K562 (cell line): ENCODE results near the gene RNF115. TPM values are rescaled to one million over a fixed set of nuclear protein-coding genes. Genes with fewer than 3 reads are reported as not detected.

Source experiments
- EP400 ChIP-seq: fragments of 450-650 bp; IDR thresholded peaks from 2 replicates; pipeline ENCODE4 v1.6.1; 2017; ENCODE audit warnings: antibody characterized with exemption, mild to moderate bottlenecking, moderate library complexity
- GTF2A2 ChIP-seq: IDR thresholded peaks from 2 replicates; pipeline ENCODE4 v1.6.1; 2016; ENCODE audit warnings: mild to moderate bottlenecking, missing genetic modification characterization, missing compliant biosample characterization
- GTF2F1 ChIP-seq: IDR thresholded peaks from 2 replicates; pipeline ENCODE4 v1.6.1; 2011; ENCODE audit warnings: low read depth, low read length, improper control_type of control experiment
- MED1 ChIP-seq: sonication (generic); formaldehyde crosslinking; IDR thresholded peaks from 2 replicates; pipeline ENCODE4 v1.8.1; 2023; ENCODE audit warnings: missing genetic modification reagents, borderline replicate concordance
- MEF2A ChIP-seq: IDR thresholded peaks from 2 replicates; pipeline ENCODE4 v1.6.1; 2011; ENCODE audit warnings: low read depth, mild to moderate bottlenecking, low read length, moderate library complexity; ENCODE audit not compliant: control insufficient read depth
- PRMT5 ChIP-seq: sonication (generic); formaldehyde crosslinking; IDR thresholded peaks from 2 replicates; pipeline ENCODE4 v1.5.0; 2020; ENCODE audit warnings: missing genetic modification reagents
- SP2 ChIP-seq: IDR thresholded peaks from 2 replicates; pipeline ENCODE4 v1.6.1; 2011; ENCODE audit warnings: mild to moderate bottlenecking, low read depth, low read length, moderate library complexity; ENCODE audit not compliant: poor library complexity, severe bottlenecking; ENCODE audit errors: extremely low read depth
- TAF9B ChIP-seq: fragments of 450-650 bp; IDR thresholded peaks from 2 replicates; pipeline ENCODE4 v1.6.1; 2018; ENCODE audit warnings: mild to moderate bottlenecking; ENCODE audit not compliant: partially characterized antibody
- TCF15 ChIP-seq: fragments of 250-450 bp; sonication (Bioruptor Pico); IDR thresholded peaks from 2 replicates; pipeline ENCODE4 v1.8.0; 2022; ENCODE audit warnings: moderate library complexity, mild to moderate bottlenecking, inconsistent platforms
- TEAD4 ChIP-seq, 2 experiments: sonication (generic) in 1 of 2; formaldehyde crosslinking in 1 of 2; IDR thresholded peaks; 2 replicates each; pipeline versions ENCODE4 v1.6.1 to v1.8.0; 2012 to 2022; ENCODE audit warnings: borderline replicate concordance in 1 of 2, inconsistent platforms in 1 of 2, low read length in 1 of 2, mild to moderate bottlenecking in 1 of 2, missing genetic modification reagents in 1 of 2
- U2AF2 ChIP-seq: fragments of 200-400 bp; formaldehyde crosslinking; optimal IDR thresholded peaks from 2 replicates; pipeline ENCODE3; 2017; ENCODE audit warnings: low read depth, mild to moderate bottlenecking, low read length
- ZBTB43 ChIP-seq: sonication (generic); formaldehyde crosslinking; IDR thresholded peaks from 2 replicates; pipeline ENCODE4 v1.8.0; 2023; ENCODE audit warnings: mild to moderate bottlenecking, missing genetic modification reagents
- ZFPM2 ChIP-seq: fragments of 250-450 bp; sonication (Bioruptor Pico); IDR thresholded peaks from 2 replicates; pipeline ENCODE4 v1.5.1; 2022; ENCODE audit warnings: mild to moderate bottlenecking
- ZNF324 ChIP-seq: fragments of 250-450 bp; sonication (Bioruptor Pico); IDR thresholded peaks from 2 replicates; pipeline ENCODE4 v1.4.0; 2020; ENCODE audit warnings: mild to moderate bottlenecking
- polyA plus RNA-seq, 8 experiments: library from polyadenylated mRNA; depleted of rRNA in 4 of 8; stranded (reverse) in 5 of 8; unstranded in 3 of 8; fragments of >200 nt; fragmentation: Nextera tagmentation in 2 of 8; fragmentation: Illumina TruSeq in 1 of 8; extraction: Ambion mirVana in 2 of 8; extraction: Trizol in 1 of 8; gene quantifications; 2 replicates each; pipeline versions ENCODE4 v1.2.1 to v1.2.3, GENCODE V29; 2011 to 2014; ENCODE audit warnings: inconsistent platforms in 1 of 8, missing spikeins in 1 of 8
- total RNA-seq, 7 experiments: library from RNA; depleted of rRNA in 6 of 7; stranded (reverse); fragments of >200 nt in 6 of 7; fragmentation: Illumina TruSeq in 2 of 7; extraction: Trizol in 2 of 7; gene quantifications; 2 replicates each; pipeline versions ENCODE4 v1.2.1 to v1.2.3, GENCODE V29; 2011 to 2021; ENCODE audit warnings: low replicate concordance in 1 of 7
- TF ChIP-seq, protein P1 (sequence below), 2 experiments: IDR thresholded peaks; 2 replicates each; pipeline ENCODE4 v1.6.1; 2012; ENCODE audit warnings: improper control_type of control experiment in 2 of 2, low read depth in 2 of 2, low read length in 2 of 2, borderline replicate concordance in 1 of 2
- TF ChIP-seq, protein P2 (sequence below): fragments of 450-650 bp; IDR thresholded peaks from 2 replicates; pipeline ENCODE4 v1.6.1; 2014; ENCODE audit warnings: low read depth, mild to moderate bottlenecking, moderate library complexity, borderline replicate concordance
- TF ChIP-seq, protein P3 (sequence below): sonication (generic); formaldehyde crosslinking; IDR thresholded peaks from 2 replicates; pipeline ENCODE4 v1.8.0; 2022; ENCODE audit warnings: missing genetic modification reagents, mild to moderate bottlenecking, moderate library complexity, borderline replicate concordance
- TF ChIP-seq, protein P4 (sequence below): fragments of 250-450 bp; sonication (Bioruptor Pico); IDR thresholded peaks from 2 replicates; pipeline ENCODE4 v1.8.0; 2021; ENCODE audit warnings: borderline replicate concordance, mild to moderate bottlenecking, moderate library complexity; ENCODE audit not compliant: poor library complexity, severe bottlenecking

The RNF115 gene
- total and polyA plus RNA-seq, 9 of the 15 experiments (the other 6 are each of a cell fraction or from before 2014, with no cell fraction given) = 1.9 to 14.3 (median 9.5) TPM

- TF ChIP-seq, protein P1, sequence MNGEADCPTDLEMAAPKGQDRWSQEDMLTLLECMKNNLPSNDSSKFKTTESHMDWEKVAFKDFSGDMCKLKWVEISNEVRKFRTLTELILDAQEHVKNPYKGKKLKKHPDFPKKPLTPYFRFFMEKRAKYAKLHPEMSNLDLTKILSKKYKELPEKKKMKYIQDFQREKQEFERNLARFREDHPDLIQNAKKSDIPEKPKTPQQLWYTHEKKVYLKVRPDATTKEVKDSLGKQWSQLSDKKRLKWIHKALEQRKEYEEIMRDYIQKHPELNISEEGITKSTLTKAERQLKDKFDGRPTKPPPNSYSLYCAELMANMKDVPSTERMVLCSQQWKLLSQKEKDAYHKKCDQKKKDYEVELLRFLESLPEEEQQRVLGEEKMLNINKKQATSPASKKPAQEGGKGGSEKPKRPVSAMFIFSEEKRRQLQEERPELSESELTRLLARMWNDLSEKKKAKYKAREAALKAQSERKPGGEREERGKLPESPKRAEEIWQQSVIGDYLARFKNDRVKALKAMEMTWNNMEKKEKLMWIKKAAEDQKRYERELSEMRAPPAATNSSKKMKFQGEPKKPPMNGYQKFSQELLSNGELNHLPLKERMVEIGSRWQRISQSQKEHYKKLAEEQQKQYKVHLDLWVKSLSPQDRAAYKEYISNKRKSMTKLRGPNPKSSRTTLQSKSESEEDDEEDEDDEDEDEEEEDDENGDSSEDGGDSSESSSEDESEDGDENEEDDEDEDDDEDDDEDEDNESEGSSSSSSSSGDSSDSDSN (IDR thresholded peaks at IDR 0.05; ENCODE audit: borderline replicate concordance in 1 of 2, low read depth in 2 of 2, low read length in 2 of 2) = peak; percentile 17 to 50; a peak in 1 of 4 replicates
- TF ChIP-seq SP2 = peak; percentile 83
- 0 out of 2 replicates have a peak, but pooled peaks have one; percentile 20 for TF ChIP-seq ZBTB43 (CRISPR knock-in tag)
- TF ChIP-seq TAF9B = peak; percentile 90
- TF ChIP-seq TCF15 (CRISPR knock-in tag) = no peak
- TF ChIP-seq, protein P2, sequence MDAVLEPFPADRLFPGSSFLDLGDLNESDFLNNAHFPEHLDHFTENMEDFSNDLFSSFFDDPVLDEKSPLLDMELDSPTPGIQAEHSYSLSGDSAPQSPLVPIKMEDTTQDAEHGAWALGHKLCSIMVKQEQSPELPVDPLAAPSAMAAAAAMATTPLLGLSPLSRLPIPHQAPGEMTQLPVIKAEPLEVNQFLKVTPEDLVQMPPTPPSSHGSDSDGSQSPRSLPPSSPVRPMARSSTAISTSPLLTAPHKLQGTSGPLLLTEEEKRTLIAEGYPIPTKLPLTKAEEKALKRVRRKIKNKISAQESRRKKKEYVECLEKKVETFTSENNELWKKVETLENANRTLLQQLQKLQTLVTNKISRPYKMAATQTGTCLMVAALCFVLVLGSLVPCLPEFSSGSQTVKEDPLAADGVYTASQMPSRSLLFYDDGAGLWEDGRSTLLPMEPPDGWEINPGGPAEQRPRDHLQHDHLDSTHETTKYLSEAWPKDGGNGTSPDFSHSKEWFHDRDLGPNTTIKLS = peak; percentile 88
- peak; percentile 40; the same call in 1 of the 2 replicates for TF ChIP-seq GTF2F1
- peak; percentile 10; the same call in 1 of the 2 replicates for TF ChIP-seq TEAD4 (IDR thresholded peaks at IDR 0.05; ENCODE audit: low read length)
- no peak for TF ChIP-seq TEAD4 (CRISPR knock-in tag; IDR thresholded peaks at IDR 0.05; ENCODE audit: borderline replicate concordance)
- peak; percentile 94 for TF ChIP-seq EP400
- TF ChIP-seq, protein P3, sequence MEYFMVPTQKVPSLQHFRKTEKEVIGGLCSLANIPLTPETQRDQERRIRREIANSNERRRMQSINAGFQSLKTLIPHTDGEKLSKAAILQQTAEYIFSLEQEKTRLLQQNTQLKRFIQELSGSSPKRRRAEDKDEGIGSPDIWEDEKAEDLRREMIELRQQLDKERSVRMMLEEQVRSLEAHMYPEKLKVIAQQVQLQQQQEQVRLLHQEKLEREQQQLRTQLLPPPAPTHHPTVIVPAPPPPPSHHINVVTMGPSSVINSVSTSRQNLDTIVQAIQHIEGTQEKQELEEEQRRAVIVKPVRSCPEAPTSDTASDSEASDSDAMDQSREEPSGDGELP (CRISPR knock-in tag) = peak; percentile 75; the same call in 1 of the 2 replicates
- 0 out of 2 replicates have a peak, but pooled peaks have one; percentile 27 for TF ChIP-seq GTF2A2 (tag)
- no peak for TF ChIP-seq U2AF2
- TF ChIP-seq MEF2A = no peak
- no peak for TF ChIP-seq PRMT5 (CRISPR knock-in tag)
- no peak for TF ChIP-seq ZFPM2 (CRISPR knock-in tag)
- TF ChIP-seq ZNF324 (CRISPR knock-in tag) = no peak
- no peak for TF ChIP-seq MED1 (CRISPR knock-in tag)
- TF ChIP-seq, protein P4, sequence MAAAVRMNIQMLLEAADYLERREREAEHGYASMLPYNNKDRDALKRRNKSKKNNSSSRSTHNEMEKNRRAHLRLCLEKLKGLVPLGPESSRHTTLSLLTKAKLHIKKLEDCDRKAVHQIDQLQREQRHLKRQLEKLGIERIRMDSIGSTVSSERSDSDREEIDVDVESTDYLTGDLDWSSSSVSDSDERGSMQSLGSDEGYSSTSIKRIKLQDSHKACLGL = peak; percentile 20
Observed at GRCh38 chr1:145823565-145824498, at the start of gene RNF115, which contains the start of gene POLR3C (continued).
